HEK293 (cell line): ENCODE measurements around the gene IL21.

Experiments used
- CTCF ChIA-PET: fragments of 350-600 bp; formaldehyde crosslinking; extraction: SDS; loops from one replicate; lab custom pipeline; 2021; ENCODE audit warnings: antibody characterized with exemption; lab: Yijun Ruan, JAX
- POLR2A ChIA-PET: fragments of 300-600 bp; formaldehyde crosslinking; extraction: SDS; loops from one replicate; lab custom pipeline; 2020; ENCODE audit warnings: antibody characterized with exemption, inconsistent platforms; lab: Yijun Ruan, JAX
- H3K27ac ChIP-seq: fragments of 200-500 bp; sonication (Bioruptor generic); 2 replicates; pipeline ENCODE4 v1.5.1; 2014; ENCODE audit warnings: low read depth, low read length, control low read depth, inconsistent platforms; ENCODE audit errors: extremely low read depth
- H3K36me3 ChIP-seq, 2 experiments: fragments of 200-500 bp in 1 of 2; sonication (Bioruptor generic) in 1 of 2; 1 replicate in 1 of 2; 2 replicates in 1 of 2; pipeline ENCODE4 v1.5.1; 2014 to 2017; ENCODE audit warnings: inconsistent platforms in 2 of 2, low read length in 2 of 2; ENCODE audit not compliant: control insufficient read depth in 2 of 2, insufficient read depth in 1 of 2
- H3K4me1 ChIP-seq: fragments of 200-500 bp; sonication (Bioruptor generic); 2 replicates; pipeline ENCODE4 v1.5.1; 2014; ENCODE audit warnings: mild to moderate bottlenecking, low read length, inconsistent platforms; ENCODE audit not compliant: control insufficient read depth, insufficient read depth
- H3K4me3 ChIP-seq: 2 replicates; pipeline ENCODE4 v1.5.1; 2011; ENCODE audit warnings: low read depth, mild to moderate bottlenecking, control low read depth, low read length, moderate library complexity
- H3K9me3 ChIP-seq: fragments of 200-500 bp; sonication (Bioruptor generic); 2 replicates; pipeline ENCODE4 v1.5.1; 2014; ENCODE audit warnings: low read depth, low read length, inconsistent platforms; ENCODE audit not compliant: control insufficient read depth, insufficient read depth
- IKZF3 ChIP-seq: fragments of 450-650 bp; IDR thresholded peaks from 2 replicates; pipeline ENCODE4 v1.5.0; 2018; ENCODE audit warnings: missing biosample characterization, mild to moderate bottlenecking, missing genetic modification characterization, moderate library complexity
- KLF9 ChIP-seq: fragments of 450-650 bp; formaldehyde crosslinking; IDR thresholded peaks from 2 replicates; pipeline ENCODE4 v1.5.1; 2016; ENCODE audit warnings: missing biosample characterization, missing genetic modification characterization, low read depth
- SALL2 ChIP-seq: fragments of 450-650 bp; formaldehyde crosslinking; IDR thresholded peaks from 2 replicates; pipeline ENCODE4 v1.5.0; 2017; ENCODE audit warnings: missing biosample characterization, mild to moderate bottlenecking, missing genetic modification characterization, borderline replicate concordance
- ZBTB21 ChIP-seq: fragments of 450-650 bp; formaldehyde crosslinking; IDR thresholded peaks from 2 replicates; pipeline ENCODE4 v1.5.1; 2017; ENCODE audit warnings: missing biosample characterization, missing genetic modification characterization
- ZNF133 ChIP-seq: fragments of 450-650 bp; formaldehyde crosslinking; IDR thresholded peaks from 2 replicates; pipeline ENCODE4 v1.5.1; 2016; ENCODE audit warnings: missing biosample characterization, missing genetic modification characterization
- ZNF146 ChIP-seq: fragments of 450-650 bp; formaldehyde crosslinking; IDR thresholded peaks from 2 replicates; pipeline ENCODE4 v1.5.1; 2016; ENCODE audit warnings: missing biosample characterization, missing genetic modification characterization
- ZNF157 ChIP-seq: fragments of 450-650 bp; formaldehyde crosslinking; IDR thresholded peaks from 2 replicates; pipeline ENCODE4 v1.5.1; 2016; ENCODE audit warnings: missing biosample characterization, missing genetic modification characterization
- ZNF211 ChIP-seq: fragments of 450-650 bp; formaldehyde crosslinking; IDR thresholded peaks from 2 replicates; pipeline ENCODE4 v1.5.1; 2016; ENCODE audit warnings: low read depth, missing biosample characterization, missing genetic modification characterization
- ZNF302 ChIP-seq: fragments of 450-650 bp; formaldehyde crosslinking; IDR thresholded peaks from 2 replicates; pipeline ENCODE4 v1.5.1; 2016; ENCODE audit warnings: missing biosample characterization, missing genetic modification characterization, low read depth
- ZNF529 ChIP-seq: fragments of 450-650 bp; formaldehyde crosslinking; IDR thresholded peaks from 2 replicates; pipeline ENCODE4 v1.5.1; 2017; ENCODE audit warnings: missing genetic modification characterization, missing biosample characterization; ENCODE audit not compliant: insufficient replicate concordance
- ZNF645 ChIP-seq: fragments of 450-650 bp; formaldehyde crosslinking; IDR thresholded peaks from 2 replicates; pipeline ENCODE4; 2016; ENCODE audit warnings: missing biosample characterization, missing genetic modification characterization
- ZNF654 ChIP-seq: fragments of 450-650 bp; formaldehyde crosslinking; IDR thresholded peaks from 2 replicates; pipeline ENCODE4 v1.5.1; 2016; ENCODE audit warnings: low read depth, missing biosample characterization, missing genetic modification characterization
- ZNF664 ChIP-seq: fragments of 450-650 bp; formaldehyde crosslinking; IDR thresholded peaks from 2 replicates; pipeline ENCODE4 v1.5.1; 2016; ENCODE audit warnings: missing biosample characterization, missing genetic modification characterization
- ZNF692 ChIP-seq: fragments of 450-650 bp; formaldehyde crosslinking; IDR thresholded peaks from 2 replicates; pipeline ENCODE4 v1.5.1; 2016; ENCODE audit warnings: missing biosample characterization, missing genetic modification characterization
- ZNF707 ChIP-seq: fragments of 450-650 bp; formaldehyde crosslinking; IDR thresholded peaks from 2 replicates; pipeline ENCODE4 v1.5.1; 2016; ENCODE audit warnings: missing biosample characterization, missing genetic modification characterization
- ZNF791 ChIP-seq: fragments of 450-650 bp; formaldehyde crosslinking; IDR thresholded peaks from 2 replicates; pipeline ENCODE4 v1.5.1; 2016; ENCODE audit warnings: missing biosample characterization, missing genetic modification characterization
- TF ChIP-seq, protein P1 (sequence below): fragments of 450-650 bp; IDR thresholded peaks from 2 replicates; pipeline ENCODE4 v1.5.1; 2018; ENCODE audit warnings: missing biosample characterization, missing genetic modification characterization
- TF ChIP-seq, protein P2 (sequence below): sonication (generic); formaldehyde crosslinking; IDR thresholded peaks from 2 replicates; pipeline ENCODE4 v1.8.1; 2022; ENCODE audit warnings: mild to moderate bottlenecking, moderate library complexity, missing genetic modification reagents
- TF ChIP-seq, protein P3 (sequence below): fragments of 450-650 bp; formaldehyde crosslinking; IDR thresholded peaks from 2 replicates; pipeline ENCODE4 v1.5.1; 2017; ENCODE audit warnings: missing biosample characterization, missing genetic modification characterization
- TF ChIP-seq, protein P4 (sequence below): fragments of 450-650 bp; formaldehyde crosslinking; IDR thresholded peaks from 2 replicates; pipeline ENCODE4 v1.5.1; 2016; ENCODE audit warnings: missing biosample characterization, missing genetic modification characterization, borderline replicate concordance

The IL21 gene

GRCh38 chr4:122621016-122621507 lies at the start of gene IL21:
Gene IL21 (minus strand): TSS chr4:122621066. CDS start chr4:122621011, 55 bp downstream.
- ChIA-PET POLR2A (no interaction called here), CTCF (no interaction called here)

More at GRCh38 chr4:122621016-122621507, at the start of gene IL21:
- TF ChIP-seq KLF9 (tag by site-specific recombination) (no peak), IKZF3 (no peak), ZNF645 (tag by site-specific recombination) (no peak), ZNF529 (tag by site-specific recombination) (no peak), ZNF146 (tag by site-specific recombination) (no peak), ZNF302 (tag by site-specific recombination) (no peak), ZNF692 (no peak), ZNF211 (tag by site-specific recombination) (no peak), ZNF664 (no peak), ZBTB21 (tag by site-specific recombination) (no peak), ZNF707 (tag by site-specific recombination) (no peak), ZNF654 (tag by site-specific recombination) (no peak), SALL2 (tag by site-specific recombination) (no peak), ZNF791 (tag by site-specific recombination) (no peak), ZNF133 (tag by site-specific recombination) (no peak), ZNF157 (tag by site-specific recombination) (no peak)
- TF ChIP-seq, protein P1, sequence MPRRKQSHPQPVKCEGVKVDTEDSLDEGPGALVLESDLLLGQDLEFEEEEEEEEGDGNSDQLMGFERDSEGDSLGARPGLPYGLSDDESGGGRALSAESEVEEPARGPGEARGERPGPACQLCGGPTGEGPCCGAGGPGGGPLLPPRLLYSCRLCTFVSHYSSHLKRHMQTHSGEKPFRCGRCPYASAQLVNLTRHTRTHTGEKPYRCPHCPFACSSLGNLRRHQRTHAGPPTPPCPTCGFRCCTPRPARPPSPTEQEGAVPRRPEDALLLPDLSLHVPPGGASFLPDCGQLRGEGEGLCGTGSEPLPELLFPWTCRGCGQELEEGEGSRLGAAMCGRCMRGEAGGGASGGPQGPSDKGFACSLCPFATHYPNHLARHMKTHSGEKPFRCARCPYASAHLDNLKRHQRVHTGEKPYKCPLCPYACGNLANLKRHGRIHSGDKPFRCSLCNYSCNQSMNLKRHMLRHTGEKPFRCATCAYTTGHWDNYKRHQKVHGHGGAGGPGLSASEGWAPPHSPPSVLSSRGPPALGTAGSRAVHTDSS (tag by site-specific recombination): no peak
- TF ChIP-seq, protein P2, sequence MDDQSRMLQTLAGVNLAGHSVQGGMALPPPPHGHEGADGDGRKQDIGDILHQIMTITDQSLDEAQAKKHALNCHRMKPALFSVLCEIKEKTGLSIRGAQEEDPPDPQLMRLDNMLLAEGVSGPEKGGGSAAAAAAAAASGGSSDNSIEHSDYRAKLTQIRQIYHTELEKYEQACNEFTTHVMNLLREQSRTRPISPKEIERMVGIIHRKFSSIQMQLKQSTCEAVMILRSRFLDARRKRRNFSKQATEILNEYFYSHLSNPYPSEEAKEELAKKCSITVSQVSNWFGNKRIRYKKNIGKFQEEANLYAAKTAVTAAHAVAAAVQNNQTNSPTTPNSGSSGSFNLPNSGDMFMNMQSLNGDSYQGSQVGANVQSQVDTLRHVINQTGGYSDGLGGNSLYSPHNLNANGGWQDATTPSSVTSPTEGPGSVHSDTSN: no peak
- TF ChIP-seq, protein P3, sequence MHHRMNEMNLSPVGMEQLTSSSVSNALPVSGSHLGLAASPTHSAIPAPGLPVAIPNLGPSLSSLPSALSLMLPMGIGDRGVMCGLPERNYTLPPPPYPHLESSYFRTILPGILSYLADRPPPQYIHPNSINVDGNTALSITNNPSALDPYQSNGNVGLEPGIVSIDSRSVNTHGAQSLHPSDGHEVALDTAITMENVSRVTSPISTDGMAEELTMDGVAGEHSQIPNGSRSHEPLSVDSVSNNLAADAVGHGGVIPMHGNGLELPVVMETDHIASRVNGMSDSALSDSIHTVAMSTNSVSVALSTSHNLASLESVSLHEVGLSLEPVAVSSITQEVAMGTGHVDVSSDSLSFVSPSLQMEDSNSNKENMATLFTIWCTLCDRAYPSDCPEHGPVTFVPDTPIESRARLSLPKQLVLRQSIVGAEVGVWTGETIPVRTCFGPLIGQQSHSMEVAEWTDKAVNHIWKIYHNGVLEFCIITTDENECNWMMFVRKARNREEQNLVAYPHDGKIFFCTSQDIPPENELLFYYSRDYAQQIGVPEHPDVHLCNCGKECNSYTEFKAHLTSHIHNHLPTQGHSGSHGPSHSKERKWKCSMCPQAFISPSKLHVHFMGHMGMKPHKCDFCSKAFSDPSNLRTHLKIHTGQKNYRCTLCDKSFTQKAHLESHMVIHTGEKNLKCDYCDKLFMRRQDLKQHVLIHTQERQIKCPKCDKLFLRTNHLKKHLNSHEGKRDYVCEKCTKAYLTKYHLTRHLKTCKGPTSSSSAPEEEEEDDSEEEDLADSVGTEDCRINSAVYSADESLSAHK (tag by site-specific recombination): no peak
- TF ChIP-seq, protein P4, sequence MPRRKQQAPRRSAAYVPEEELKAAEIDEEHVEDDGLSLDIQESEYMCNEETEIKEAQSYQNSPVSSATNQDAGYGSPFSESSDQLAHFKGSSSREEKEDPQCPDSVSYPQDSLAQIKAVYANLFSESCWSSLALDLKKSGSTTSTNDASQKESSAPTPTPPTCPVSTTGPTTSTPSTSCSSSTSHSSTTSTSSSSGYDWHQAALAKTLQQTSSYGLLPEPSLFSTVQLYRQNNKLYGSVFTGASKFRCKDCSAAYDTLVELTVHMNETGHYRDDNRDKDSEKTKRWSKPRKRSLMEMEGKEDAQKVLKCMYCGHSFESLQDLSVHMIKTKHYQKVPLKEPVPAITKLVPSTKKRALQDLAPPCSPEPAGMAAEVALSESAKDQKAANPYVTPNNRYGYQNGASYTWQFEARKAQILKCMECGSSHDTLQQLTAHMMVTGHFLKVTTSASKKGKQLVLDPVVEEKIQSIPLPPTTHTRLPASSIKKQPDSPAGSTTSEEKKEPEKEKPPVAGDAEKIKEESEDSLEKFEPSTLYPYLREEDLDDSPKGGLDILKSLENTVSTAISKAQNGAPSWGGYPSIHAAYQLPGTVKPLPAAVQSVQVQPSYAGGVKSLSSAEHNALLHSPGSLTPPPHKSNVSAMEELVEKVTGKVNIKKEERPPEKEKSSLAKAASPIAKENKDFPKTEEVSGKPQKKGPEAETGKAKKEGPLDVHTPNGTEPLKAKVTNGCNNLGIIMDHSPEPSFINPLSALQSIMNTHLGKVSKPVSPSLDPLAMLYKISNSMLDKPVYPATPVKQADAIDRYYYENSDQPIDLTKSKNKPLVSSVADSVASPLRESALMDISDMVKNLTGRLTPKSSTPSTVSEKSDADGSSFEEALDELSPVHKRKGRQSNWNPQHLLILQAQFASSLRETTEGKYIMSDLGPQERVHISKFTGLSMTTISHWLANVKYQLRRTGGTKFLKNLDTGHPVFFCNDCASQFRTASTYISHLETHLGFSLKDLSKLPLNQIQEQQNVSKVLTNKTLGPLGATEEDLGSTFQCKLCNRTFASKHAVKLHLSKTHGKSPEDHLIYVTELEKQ (tag by site-specific recombination): no peak
- no peaks in the 10 kb centered on the region for H3K4me1 ChIP-seq
- no peak within 1 kb of the TSS for H3K27ac ChIP-seq
- H3K9me3 ChIP-seq: no peaks in the 10 kb centered on the region
- H3K4me3 ChIP-seq: no peak within 1 kb of the TSS
- no peaks in the 10 kb centered on the region for H3K36me3 ChIP-seq
